K562 (cell line): ENCODE measurements around the gene PRKG2. TPM values are rescaled to one million over a fixed set of nuclear protein-coding genes. Genes with fewer than 3 reads are reported as not detected.

Source experiments
- ATAC-seq: fragments of 200-7000 bp; cut with Tn5 transposase; 3 replicates; pipeline ENCODE4 v1.9.1; 2020; ENCODE audit warnings: moderate library complexity
- BruUV-seq: library from RNA; stranded (reverse); fragments of 400-500 nt; replicated peaks from 2 replicates; lab custom pipeline; 2021; lab: Mats Ljungman, UMichigan
- CTCF ChIA-PET: fragments of 300-600 bp; formaldehyde crosslinking; extraction: SDS; loops from one replicate; lab custom pipeline; 2021; ENCODE audit warnings: low intra/inter-chr PET ratio; lab: Yijun Ruan, JAX
- POLR2A ChIA-PET: fragments of 300-600, 350-650 bp; sonication (Branson Sonifier 250); formaldehyde crosslinking; extraction: SDS; loops from one replicate; lab custom pipeline; 2021; ENCODE audit warnings: antibody characterized with exemption, inconsistent platforms; lab: Yijun Ruan, JAX
- DNase-seq, 4 experiments: peaks; one replicate each; pipeline versions ENCODE4 v3.0.0 to v3.0.0-alpha.2; 2011 to 2018; ENCODE audit warnings: low spot score in 3 of 4, mixed read lengths in 3 of 4; ENCODE audit errors: extremely low read depth in 1 of 4
- FAIRE-seq: peaks from 2 replicates; lab custom pipeline; 2011; peaks lifted over from hg19 to GRCh38; lab: Jason Lieb, UNC
- H2AFZ ChIP-seq: 2 replicates; pipeline ENCODE4 v1.6.0; 2011; ENCODE audit warnings: low read depth, low read length, control low read depth, inconsistent platforms
- H3K27ac ChIP-seq: fragments of 200-600 bp; 3 replicates; pipeline ENCODE4 v1.8.0; 2011; ENCODE audit warnings: low read depth, mild to moderate bottlenecking, control low read depth, inconsistent platforms, low read length, moderate library complexity, mixed read lengths; ENCODE audit errors: extremely low read depth
- H3K27me3 ChIP-seq, 2 experiments: fragments of 300-600 bp in 1 of 2; 2 replicates in 1 of 2; 3 replicates in 1 of 2; pipeline versions ENCODE4 v1.6.0 to v1.8.0; 2011; ENCODE audit warnings: inconsistent platforms in 2 of 2, low read length in 2 of 2, mild to moderate bottlenecking in 1 of 2, mixed read lengths in 1 of 2, moderate library complexity in 1 of 2; ENCODE audit not compliant: control insufficient read depth in 2 of 2, insufficient read depth in 2 of 2
- H3K36me3 ChIP-seq: fragments of 300-600 bp; 3 replicates; pipeline ENCODE4 v1.8.0; 2011; ENCODE audit warnings: mild to moderate bottlenecking, low read length, inconsistent platforms; ENCODE audit not compliant: control insufficient read depth, insufficient read depth
- H3K4me1 ChIP-seq, 2 experiments: fragments of 200-600 bp in 1 of 2; replicated peaks in 1 of 2; 2 replicates in 1 of 2; 3 replicates in 1 of 2; pipeline versions ENCODE4 v1.5.1 to v1.8.0; 2011; ENCODE audit warnings: inconsistent platforms in 2 of 2, low read length in 2 of 2, mild to moderate bottlenecking in 1 of 2, mixed read lengths in 1 of 2, moderate library complexity in 1 of 2; ENCODE audit not compliant: control insufficient read depth in 2 of 2, insufficient read depth in 2 of 2
- H3K4me2 ChIP-seq: 2 replicates; pipeline ENCODE4 v1.6.1; 2011; ENCODE audit warnings: low read length, control low read depth, inconsistent platforms, mixed read lengths; ENCODE audit not compliant: insufficient read depth
- H3K4me3 ChIP-seq: fragments of 200-600 bp; sonication (generic), shearing (Covaris generic); 2 replicates; pipeline ENCODE4 v1.5.1; 2016; ENCODE audit warnings: control low read depth, inconsistent platforms
- H3K79me2 ChIP-seq: fragments of 200-600 bp; 3 replicates; pipeline ENCODE4 v1.8.0; 2011; ENCODE audit warnings: low read length, inconsistent platforms; ENCODE audit not compliant: control insufficient read depth, insufficient read depth
- H3K9ac ChIP-seq, 2 experiments: 2 replicates each; pipeline versions ENCODE4 v1.6.0 to v1.6.1; 2011; ENCODE audit warnings: low read depth in 2 of 2, low read length in 2 of 2, control low read depth in 1 of 2, inconsistent platforms in 1 of 2, mild to moderate bottlenecking in 1 of 2, mixed read lengths in 1 of 2; ENCODE audit not compliant: insufficient read depth in 1 of 2
- H3K9me1 ChIP-seq: one replicate; pipeline ENCODE4 v1.6.0; 2011; ENCODE audit warnings: inconsistent platforms, mild to moderate bottlenecking, low read length, moderate library complexity; ENCODE audit not compliant: control insufficient read depth, insufficient read depth
- H3K9me3 ChIP-seq: replicated peaks from 2 replicates; pipeline ENCODE4 v1.5.1; 2011; ENCODE audit warnings: low read depth, low read length, inconsistent platforms; ENCODE audit not compliant: control insufficient read depth, insufficient read depth
- H4K20me1 ChIP-seq: replicated peaks from 2 replicates; pipeline ENCODE4 v1.6.1; 2011; ENCODE audit warnings: low read length, inconsistent platforms, mixed read lengths; ENCODE audit not compliant: control insufficient read depth, insufficient read depth
- BRD4 ChIP-seq: fragments of 200-600 bp; sonication (generic); IDR thresholded peaks from 2 replicates; pipeline ENCODE4 v1.6.1; 2017; ENCODE audit warnings: inconsistent platforms
- E2F8 ChIP-seq: fragments of 450-650 bp; IDR thresholded peaks from 2 replicates; pipeline ENCODE4 v1.7.1; 2018; ENCODE audit warnings: mild to moderate bottlenecking, low read depth; ENCODE audit not compliant: partially characterized antibody
- ETS2 ChIP-seq: IDR thresholded peaks from 2 replicates; pipeline ENCODE4 v1.6.1; 2016; ENCODE audit warnings: borderline replicate concordance, missing genetic modification characterization, mild to moderate bottlenecking, moderate library complexity, missing compliant biosample characterization; ENCODE audit not compliant: poor library complexity, severe bottlenecking
- NCOA2 ChIP-seq, 2 experiments: fragments of 450-650 bp; IDR thresholded peaks; 2 replicates each; pipeline ENCODE4 v1.6.1; 2018; ENCODE audit warnings: mild to moderate bottlenecking in 2 of 2, moderate library complexity in 1 of 2; ENCODE audit not compliant: partially characterized antibody in 2 of 2
- NCOA4 ChIP-seq: fragments of 450-650 bp; IDR thresholded peaks from 2 replicates; pipeline ENCODE4 v1.6.1; 2018; ENCODE audit warnings: mild to moderate bottlenecking; ENCODE audit not compliant: partially characterized antibody
- NFIC ChIP-seq: fragments of 450-650 bp; IDR thresholded peaks from 2 replicates; pipeline ENCODE4 v1.6.1; 2017; ENCODE audit warnings: mild to moderate bottlenecking, inconsistent platforms
- SRSF7 ChIP-seq: fragments of 200-400 bp; formaldehyde crosslinking; optimal IDR thresholded peaks from 2 replicates; pipeline ENCODE3; 2017; ENCODE audit warnings: mild to moderate bottlenecking, low read depth, low read length
- WGBS: fragments of 100-300 bp; shearing (Covaris generic); methylation state at CpG from one replicate; pipeline ENCODE4 v1.1.6; 2016; ENCODE audit warnings: low coverage, mixed read lengths; ENCODE audit not compliant: insufficient coverage; ENCODE audit errors: missing lambda C conversion rate; 5-methylcytosine and 5-hydroxymethylcytosine counted together
- in situ Hi-C: fragments of 300-500 bp; cut with MboI; formaldehyde crosslinking; loops from 4 replicates; pipeline ENCODE4 v1.15.0; 2018; ENCODE audit warnings: inconsistent platforms, mixed read lengths
- intact Hi-C: fragments of 100-400 bp; cut with micrococcal nuclease; formaldehyde crosslinking; loops from 2 replicates; pipeline ENCODE4 v1.14.2; 2022
- polyA plus RNA-seq, 8 experiments: library from polyadenylated mRNA; depleted of rRNA in 4 of 8; stranded (reverse) in 5 of 8; unstranded in 3 of 8; fragments of >200 nt; fragmentation: Nextera tagmentation in 2 of 8; fragmentation: Illumina TruSeq in 1 of 8; extraction: Ambion mirVana in 2 of 8; extraction: Trizol in 1 of 8; gene quantifications; 2 replicates each; pipeline versions ENCODE4 v1.2.1 to v1.2.3, GENCODE V29; 2011 to 2014; ENCODE audit warnings: inconsistent platforms in 1 of 8, missing spikeins in 1 of 8
- total RNA-seq, 7 experiments: library from RNA; depleted of rRNA in 6 of 7; stranded (reverse); fragments of >200 nt in 6 of 7; fragmentation: Illumina TruSeq in 2 of 7; extraction: Trizol in 2 of 7; gene quantifications; 2 replicates each; pipeline versions ENCODE4 v1.2.1 to v1.2.3, GENCODE V29; 2011 to 2021; ENCODE audit warnings: low replicate concordance in 1 of 7

Gene PRKG2
- total and polyA plus RNA-seq, 9 of the 15 experiments (the other 6 are each of a cell fraction or from before 2014, with no cell fraction given), result 0.01 to 0.68 (median 0.34) TPM

- TF ChIP-seq NFIC, result no peak
- TF ChIP-seq NCOA4, result no peak
- no peak for TF ChIP-seq NCOA2 (IDR thresholded peaks at IDR 0.05; ENCODE audit: partially characterized antibody in 2 of 2)
- no peak for TF ChIP-seq E2F8
- no peak for TF ChIP-seq BRD4
- TF ChIP-seq SRSF7, result no peak
- TF ChIP-seq ETS2 (tag), result no peak
- FAIRE-seq, result no peak
- CTCF ChIA-PET, result no interaction called here
These were observed 5.2 kb upstream of the PRKG2 start for GRCh38 chr4:81220271-81220670.

More at GRCh38 chr4:81220271-81220670, 5.2 kb upstream of the PRKG2 start:
- Histone ChIP-seq H4K20me1 (no peaks in the 10 kb centered on the region), H3K79me2 (no peaks in the 10 kb centered on the region), H2AFZ (no peak overlapping the region), H3K9me3 (no peaks in the 10 kb centered on the region), H3K4me3 (no peak overlapping the region), H3K27ac (no peak overlapping the region), H3K4me2 (no peak overlapping the region), H3K9ac (no peak overlapping the region), H3K27me3 (peaks cover 5% of the 10 kb centered on the region in 2 experiments; a peak in 3 of 5 replicates), H3K4me1 (no peaks in the 10 kb centered on the region), H3K9me1 (no peaks in the 10 kb centered on the region), H3K36me3 (no peaks in the 10 kb centered on the region)
- intact Hi-C loops, result no loop called here
- ATAC-seq (no peak), DNase-seq (no peak)
- WGBS, result 0% methylated on average over 1 of the region's 1 CpG
- BruUV-seq, result no TSS peak
- POLR2A ChIA-PET, result no interaction called here
- in situ Hi-C loops, result no loop called here
